ENCODE measurements around the gene PRKCZ.
A peak's percentile ranks its signal among the peaks of the same experiment; 100 is the strongest.
"Not testable (repeated sequence)": the region's sequence is repeated elsewhere in the genome, so short reads cannot be mapped to it uniquely, and the experiment has no call there.

PRKCZ gene

DNA sequence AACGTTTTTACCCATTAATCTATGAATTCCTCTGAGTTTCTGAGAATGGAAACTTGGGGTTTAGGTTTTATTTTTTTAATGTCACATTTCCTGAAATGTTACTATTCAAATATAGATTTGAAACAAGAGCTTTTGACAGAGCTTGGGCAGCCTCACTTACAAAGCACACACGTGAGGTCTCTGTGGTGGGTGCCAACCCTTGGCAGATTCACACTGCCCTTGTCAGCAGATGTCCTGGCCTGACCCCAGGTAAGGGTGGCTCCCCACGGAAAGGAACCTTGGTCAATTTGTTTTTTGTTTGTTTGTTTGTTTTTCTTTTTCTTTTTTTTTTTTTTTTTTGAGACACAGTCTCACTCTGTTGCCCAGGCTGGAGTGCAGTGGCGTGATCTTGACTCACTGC lies 90.8 kb downstream of the PRKCZ start:
- no peak overlapping the region for H3K4me3 ChIP-seq (ENCODE audit: low read depth, low read length)
- TF ChIP-seq, protein P1, sequence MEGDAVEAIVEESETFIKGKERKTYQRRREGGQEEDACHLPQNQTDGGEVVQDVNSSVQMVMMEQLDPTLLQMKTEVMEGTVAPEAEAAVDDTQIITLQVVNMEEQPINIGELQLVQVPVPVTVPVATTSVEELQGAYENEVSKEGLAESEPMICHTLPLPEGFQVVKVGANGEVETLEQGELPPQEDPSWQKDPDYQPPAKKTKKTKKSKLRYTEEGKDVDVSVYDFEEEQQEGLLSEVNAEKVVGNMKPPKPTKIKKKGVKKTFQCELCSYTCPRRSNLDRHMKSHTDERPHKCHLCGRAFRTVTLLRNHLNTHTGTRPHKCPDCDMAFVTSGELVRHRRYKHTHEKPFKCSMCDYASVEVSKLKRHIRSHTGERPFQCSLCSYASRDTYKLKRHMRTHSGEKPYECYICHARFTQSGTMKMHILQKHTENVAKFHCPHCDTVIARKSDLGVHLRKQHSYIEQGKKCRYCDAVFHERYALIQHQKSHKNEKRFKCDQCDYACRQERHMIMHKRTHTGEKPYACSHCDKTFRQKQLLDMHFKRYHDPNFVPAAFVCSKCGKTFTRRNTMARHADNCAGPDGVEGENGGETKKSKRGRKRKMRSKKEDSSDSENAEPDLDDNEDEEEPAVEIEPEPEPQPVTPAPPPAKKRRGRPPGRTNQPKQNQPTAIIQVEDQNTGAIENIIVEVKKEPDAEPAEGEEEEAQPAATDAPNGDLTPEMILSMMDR (conservative IDR thresholded peaks at IDR 0.05; ENCODE audit: low read depth, low read length) = no peak
- no peak for DNase-seq (ENCODE audit: low read depth)

DNA sequence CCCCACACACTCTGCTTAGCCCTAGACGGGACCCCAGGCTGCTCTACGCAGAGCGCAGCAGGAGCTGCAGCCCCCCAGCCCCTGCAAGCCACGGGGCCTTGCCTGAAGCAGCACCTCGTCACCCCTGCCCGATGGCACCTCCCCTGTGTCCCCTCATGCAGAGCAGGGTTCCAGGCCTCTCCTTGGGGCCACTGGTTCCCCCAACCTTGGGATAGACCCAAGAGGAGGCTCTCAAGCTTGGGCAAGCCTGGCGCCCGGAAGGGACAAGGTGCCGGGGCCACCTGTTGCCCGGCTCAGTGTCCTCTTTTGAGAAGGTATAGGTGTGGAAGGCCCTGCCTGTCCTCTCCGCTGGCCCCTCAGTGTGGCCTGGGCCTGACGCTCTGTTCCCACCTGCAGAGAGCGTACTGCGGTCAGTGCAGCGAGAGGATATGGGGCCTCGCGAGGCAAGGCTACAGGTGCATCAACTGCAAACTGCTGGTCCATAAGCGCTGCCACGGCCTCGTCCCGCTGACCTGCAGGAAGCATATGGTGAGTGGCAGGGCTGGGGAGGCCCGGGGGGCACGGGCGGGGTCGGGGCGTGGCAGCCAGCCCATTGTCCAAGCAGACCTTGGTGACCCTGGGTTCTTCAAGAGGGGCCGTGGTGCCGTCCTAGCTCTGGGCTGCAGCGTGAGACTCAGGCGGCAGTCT lies 93.7 kb downstream of the PRKCZ start:
- DNase-seq (ENCODE audit: low read depth) = no peak
- TF ChIP-seq, protein P1 (conservative IDR thresholded peaks at IDR 0.05; ENCODE audit: low read depth, low read length) = no peak
- no peak overlapping the region for H3K4me3 ChIP-seq (ENCODE audit: low read depth, low read length)

DNA sequence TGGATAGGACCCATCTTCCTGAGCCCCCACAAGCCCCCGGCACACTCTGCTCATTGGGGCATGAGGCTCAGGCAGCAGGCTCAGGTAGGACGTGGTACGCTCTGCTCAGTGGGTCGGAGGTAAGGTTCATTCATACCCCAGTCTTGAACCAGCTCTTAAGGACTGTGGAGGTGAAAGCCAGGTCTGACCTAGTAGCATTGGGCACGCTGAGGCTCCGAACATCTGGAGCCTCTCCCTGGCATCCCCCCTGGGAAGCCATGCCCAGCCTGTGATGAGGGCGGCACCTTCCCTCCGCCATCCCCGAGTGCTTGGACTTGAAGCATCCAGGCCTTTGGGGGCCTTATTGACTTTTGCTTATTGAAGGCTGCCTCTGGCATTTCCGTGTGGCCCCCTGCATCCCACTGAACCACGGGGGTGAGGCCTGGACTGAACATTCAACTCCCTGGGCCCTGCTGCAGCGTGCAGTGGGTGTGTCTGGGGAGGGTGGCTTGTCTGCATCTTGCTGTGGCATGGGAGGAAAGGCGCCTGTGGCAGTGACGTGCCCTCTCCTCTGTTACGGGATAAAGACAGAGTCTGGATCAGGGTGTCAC lies 94.4 kb downstream of the PRKCZ start:
- no peak for DNase-seq (ENCODE audit: low read depth)
- no peak overlapping the region for H3K4me3 ChIP-seq (ENCODE audit: low read depth, low read length)
- TF ChIP-seq, protein P1 (conservative IDR thresholded peaks at IDR 0.05; ENCODE audit: low read depth, low read length) = no peak

DNA sequence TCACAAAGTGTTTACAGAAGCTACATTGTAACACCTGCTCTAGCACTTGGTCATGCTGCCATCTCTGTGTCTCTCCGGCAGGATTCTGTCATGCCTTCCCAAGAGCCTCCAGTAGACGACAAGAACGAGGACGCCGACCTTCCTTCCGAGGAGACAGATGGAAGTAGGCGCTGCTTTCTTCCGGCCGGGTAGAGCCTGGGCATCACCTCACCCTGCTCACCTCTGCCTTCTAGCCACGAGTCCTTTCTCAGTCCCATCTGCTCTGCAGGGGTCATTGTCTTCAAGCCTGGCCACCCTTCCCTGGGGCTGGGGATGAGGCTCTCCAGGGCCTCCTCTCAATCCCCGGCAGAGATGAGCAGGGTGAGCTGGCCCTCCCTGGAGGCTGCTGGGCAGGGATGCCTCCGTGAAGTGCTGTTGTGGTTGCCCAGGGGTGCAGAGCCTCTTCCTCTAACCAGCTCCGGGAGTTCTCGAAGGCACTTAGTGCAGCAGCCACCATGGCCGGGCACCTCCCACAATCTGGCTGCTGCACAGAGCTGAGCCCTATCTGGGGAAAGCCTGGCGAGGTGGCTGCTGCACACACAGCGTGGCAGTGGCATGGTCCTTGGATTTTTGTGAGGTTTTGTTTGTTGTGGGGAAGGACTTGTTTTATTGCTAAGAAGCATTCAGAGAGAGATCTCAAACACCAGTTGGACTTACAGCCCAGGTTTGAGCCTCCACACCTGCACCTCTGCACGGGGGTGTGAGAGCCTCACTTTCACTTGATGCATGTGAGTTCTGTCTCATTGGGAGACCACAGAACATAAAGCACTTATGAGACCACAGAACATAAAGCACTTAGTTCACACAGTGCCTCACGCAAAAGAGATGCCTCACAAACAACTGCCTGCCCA lies 96.0 kb downstream of the PRKCZ start:
- no peak overlapping the region for H3K4me3 ChIP-seq (ENCODE audit: low read depth, low read length)
- TF ChIP-seq, protein P1 (conservative IDR thresholded peaks at IDR 0.05; ENCODE audit: low read depth, low read length) = no peak
- no peak for DNase-seq (ENCODE audit: low read depth)

DNA sequence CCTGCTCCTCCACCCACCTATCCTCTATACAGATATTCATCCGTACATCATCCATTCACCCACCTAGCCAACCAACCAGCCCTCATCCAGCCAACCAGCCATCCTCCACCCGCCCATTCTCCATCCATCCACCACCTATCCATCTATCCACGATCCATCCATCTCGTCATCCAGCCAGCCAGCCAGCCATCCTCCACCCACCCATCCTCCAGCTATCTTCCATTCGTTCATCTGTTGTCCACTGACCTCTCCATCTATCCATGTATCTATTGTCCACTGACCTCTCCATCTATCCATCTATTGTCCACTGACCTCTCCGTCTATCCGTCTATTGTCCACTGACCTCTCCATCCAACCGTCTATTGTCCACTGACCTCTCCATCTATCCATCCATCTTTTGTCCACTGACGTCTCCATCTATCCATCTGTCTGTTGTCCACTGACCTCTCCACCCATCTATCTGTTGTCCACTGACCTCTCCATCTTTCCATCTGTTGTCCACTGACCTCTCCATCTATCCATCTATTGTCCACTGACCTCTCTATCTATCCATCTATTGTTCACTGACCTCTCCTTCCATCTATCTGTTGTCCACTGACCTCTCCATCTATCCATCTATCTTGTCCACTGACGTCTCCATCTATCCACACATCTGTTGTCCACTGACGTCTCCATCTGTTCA lies 96.8 kb downstream of the PRKCZ start:
- TF ChIP-seq, protein P1 (conservative IDR thresholded peaks at IDR 0.05; ENCODE audit: low read depth, low read length) = no peak
- H3K4me3 ChIP-seq (ENCODE audit: low read depth, low read length) = no peak overlapping the region
- DNase-seq (ENCODE audit: low read depth) = no peak

DNA sequence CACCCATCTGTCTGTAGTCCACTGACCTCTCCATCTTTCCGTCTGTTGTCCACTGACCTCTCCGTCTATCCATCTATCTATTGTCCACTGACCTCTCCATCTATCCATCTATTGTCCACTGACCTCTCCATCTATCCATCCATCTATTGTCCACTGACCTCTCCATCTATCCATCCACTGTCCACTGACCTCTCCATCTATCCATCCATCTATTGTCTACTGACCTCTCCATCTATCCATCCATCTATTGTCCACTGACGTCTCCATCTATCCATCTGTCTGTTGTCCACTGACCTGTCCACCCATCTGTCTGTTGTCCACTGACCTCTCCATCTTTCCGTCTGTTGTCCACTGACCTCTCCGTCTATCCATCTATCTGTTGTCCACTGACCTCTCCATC lies 97.7 kb downstream of the PRKCZ start:
- not testable (repeated sequence) for DNase-seq (ENCODE audit: low read depth); H3K4me3 ChIP-seq (ENCODE audit: low read depth, low read length)

DNA sequence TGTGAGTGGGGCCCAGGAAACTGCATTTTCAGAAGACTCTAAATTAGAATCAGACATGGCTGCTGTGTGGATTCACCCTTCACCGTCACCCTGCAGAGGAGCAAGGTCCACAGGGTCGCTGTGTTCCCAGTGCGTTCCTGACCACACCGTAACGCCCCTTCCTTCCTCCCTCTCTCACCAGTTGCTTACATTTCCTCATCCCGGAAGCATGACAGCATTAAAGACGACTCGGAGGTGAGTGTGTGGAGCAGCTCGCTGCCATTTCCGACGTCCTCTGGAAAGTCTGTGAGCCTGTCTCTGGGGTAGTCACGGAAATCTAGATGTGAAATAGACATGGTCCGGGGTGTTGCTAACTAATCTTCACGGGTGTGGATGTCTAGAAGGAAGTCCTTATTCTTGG lies 98.5 kb downstream of the PRKCZ start:
- H3K4me3 ChIP-seq (ENCODE audit: low read depth, low read length) = no peak overlapping the region
- DNase-seq (ENCODE audit: low read depth) = peak; percentile 8
- TF ChIP-seq, protein P1 (conservative IDR thresholded peaks at IDR 0.05; ENCODE audit: low read depth, low read length) = no peak

Data from choroid plexus epithelial cell (primary cell).